Measurements from ENCODE around the gene TAAR5.
"Not testable (repeated sequence)": the region's sequence is repeated elsewhere in the genome, so short reads cannot be mapped to it uniquely, and the experiment has no call there.

The TAAR5 gene

DNA sequence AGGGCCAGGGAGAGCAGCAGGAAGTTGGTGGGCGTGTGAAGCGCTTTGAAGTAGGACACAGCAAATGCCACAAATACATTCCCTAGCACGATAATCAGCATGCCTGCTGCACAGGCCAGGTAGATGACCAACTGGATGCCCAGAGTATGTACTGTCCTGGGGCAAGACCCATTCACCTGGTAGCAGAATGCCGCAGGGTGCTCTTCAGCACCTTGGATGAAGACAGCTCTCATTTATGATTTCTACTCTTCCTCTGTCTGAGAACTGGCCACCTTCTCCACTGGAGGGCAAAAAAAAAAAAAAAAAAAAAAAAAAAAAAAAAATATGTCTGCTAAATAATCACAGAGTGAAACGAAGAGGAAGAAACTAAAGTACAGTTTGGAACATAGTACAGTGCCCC, at the start of gene TAAR5:
TSS of gene TAAR5 (minus strand) at position 288 of the 400 bp plus-strand sequence. CDS start at position 233, 55 bp downstream.
- DNase-seq (ENCODE audit: low read depth) = no peak
- TF ChIP-seq CTCF (IDR thresholded peaks at IDR 0.05; ENCODE audit: control insufficient read depth, extremely low read depth, insufficient read depth) = no peak

GRCh38 chr6:132637135-132637534, 47.6 kb upstream of the TAAR5 start:
- not testable (repeated sequence) for H3K4me3 ChIP-seq (ENCODE audit: low read depth, low read length); DNase-seq (ENCODE audit: low read depth)

More for the DNA sequence above, at the start of gene TAAR5:
- H3K4me3 ChIP-seq (ENCODE audit: low read depth, low read length) = no peak within 1 kb of the TSS

- not testable (repeated sequence) for DNase-seq (ENCODE audit: low read depth); H3K4me3 ChIP-seq (ENCODE audit: low read depth, low read length)
These were observed 46.4 kb upstream of the TAAR5 start for GRCh38 chr6:132635906-132636305.

- not testable (repeated sequence) for H3K4me3 ChIP-seq (ENCODE audit: low read depth, low read length); DNase-seq (ENCODE audit: low read depth)
These were observed 45.7 kb upstream of the TAAR5 start for GRCh38 chr6:132635288-132635687.

DNA sequence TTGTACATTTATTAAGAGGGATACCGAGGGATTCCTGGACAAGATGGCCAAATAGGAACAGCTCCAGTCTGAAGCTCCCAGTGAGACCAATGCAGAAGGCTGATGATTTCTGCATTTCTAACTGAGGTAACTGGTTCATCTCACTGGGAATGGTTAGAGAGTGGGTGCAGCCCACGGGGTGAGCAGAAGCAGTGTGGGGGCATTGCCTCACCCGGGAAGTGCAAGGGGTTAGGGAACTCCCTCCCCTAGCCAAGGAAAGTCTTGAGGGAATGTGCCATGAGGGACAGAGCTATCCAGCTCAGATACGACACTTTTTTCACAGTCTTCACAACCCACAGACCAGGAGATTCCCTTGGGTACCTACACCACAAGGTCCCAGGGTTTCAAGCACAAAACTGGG, 45.3 kb upstream of the TAAR5 start:
- DNase-seq (ENCODE audit: low read depth) = no peak
- H3K4me3 ChIP-seq (ENCODE audit: low read depth, low read length) = no peak overlapping the region
- TF ChIP-seq CTCF (IDR thresholded peaks at IDR 0.05; ENCODE audit: control insufficient read depth, extremely low read depth, insufficient read depth) = no peak

DNA sequence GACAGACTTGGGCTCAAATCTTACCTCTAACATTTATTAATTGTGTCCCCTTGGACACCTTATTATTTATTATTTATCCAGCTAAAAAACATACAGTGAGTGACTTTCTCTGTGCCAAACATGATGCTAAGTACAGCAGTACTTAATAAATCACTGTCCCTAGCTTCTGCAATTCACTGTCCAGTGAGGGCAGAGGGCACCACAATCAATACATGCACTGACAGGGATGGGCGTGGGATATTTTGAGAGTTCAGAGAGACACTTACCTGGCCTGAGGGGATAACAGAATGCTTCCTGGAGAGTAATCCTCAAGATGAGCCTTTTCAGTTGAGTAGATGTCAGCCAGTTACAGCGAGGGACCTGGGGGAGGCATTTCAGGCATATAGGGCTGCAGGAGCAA, 43.8 kb upstream of the TAAR5 start:
- TF ChIP-seq CTCF (IDR thresholded peaks at IDR 0.05; ENCODE audit: control insufficient read depth, extremely low read depth, insufficient read depth) = no peak
- no peak for DNase-seq (ENCODE audit: low read depth)
- no peak overlapping the region for H3K4me3 ChIP-seq (ENCODE audit: low read depth, low read length)

- H3K4me3 ChIP-seq (ENCODE audit: low read depth, low read length) = no peak within 1 kb of the TSS
- DNase-seq (ENCODE audit: low read depth) = no peak
- TF ChIP-seq CTCF (IDR thresholded peaks at IDR 0.05; ENCODE audit: control insufficient read depth, extremely low read depth, insufficient read depth) = no peak
These were observed 34.6 kb upstream of the TAAR5 start, which contains the start of gene TAAR2 for GRCh38 chr6:132624175-132624574. Gene TAAR2, minus strand, starts transcription at chr6:132624275. Its CDS starts 0 bp downstream, at chr6:132624275.

GRCh38 chr6:132623106-132623845, 33.7 kb upstream of the TAAR5 start:
- no peak for DNase-seq (ENCODE audit: low read depth)
- TF ChIP-seq CTCF (IDR thresholded peaks at IDR 0.05; ENCODE audit: control insufficient read depth, extremely low read depth, insufficient read depth) = no peak
- H3K4me3 ChIP-seq (ENCODE audit: low read depth, low read length) = no peak overlapping the region
